ENCODE data around the gene SH3PXD2B. TPM values are rescaled to one million over a fixed set of nuclear protein-coding genes. Genes with fewer than 3 reads are reported as not detected.

Gene SH3PXD2B
- 14.3 and 21.7 TPM in 2 replicates for total RNA-seq

GRCh38 chr5:172454358-172455086 is at the start of gene SH3PXD2B:
Gene SH3PXD2B, minus strand, starts transcription at chr5:172454525. Its CDS starts 173 bp downstream, at chr5:172454352.

GRCh38 chr5:172283020-172283861 is 171.1 kb downstream of the SH3PXD2B start, which contains the start of gene UBTD2:
Gene UBTD2, minus strand, starts transcription at chr5:172283764. Its CDS starts 99 bp downstream, at chr5:172283665.

Other genes with a start within 250 kb of the SH3PXD2B start
- gene UBTD2, start 170.8 kb downstream of the SH3PXD2B start, total RNA-seq, result 13.0 and 28.9 TPM in 2 replicates
- gene NEURL1B, start 186.7 kb upstream of the SH3PXD2B start, total RNA-seq, result 6.2 and 20.2 TPM in 2 replicates

Measured in tracheal epithelial cell (primary cell).